Gastroesophageal sphincter (tissue), 4 donors: ENCODE data around the gene TNS3. TPM values are rescaled to one million over a fixed set of nuclear protein-coding genes. Genes with fewer than 3 reads are reported as not detected.

ENCODE experiments used
- ATAC-seq: fragments of 150-250 bp; one replicate; pipeline ENCODE4 v1.9.1; 2016; ENCODE audit warnings: mild to moderate bottlenecking, moderate library complexity
- H3K27ac ChIP-seq, 4 donors: fragments of 200-600 bp; sonication (generic) in 3 of 4; 1 replicate in 3 of 4; 2 replicates in 1 of 4; pipeline ENCODE4 v1.5.1; 2016 to 2019
- H3K27me3 ChIP-seq: fragments of 200-600 bp; sonication (generic); one replicate; pipeline ENCODE4 v1.5.1; 2019
- H3K36me3 ChIP-seq, 2 donors: fragments of 200-600 bp; sonication (generic); one replicate each; pipeline ENCODE4 v1.5.1; 2019; ENCODE audit warnings: control low read depth in 1 of 2
- H3K4me1 ChIP-seq, 3 donors: fragments of 200-600 bp; sonication (generic); 1 replicate in 2 of 3; 2 replicates in 1 of 3; pipeline ENCODE4 v1.5.1; 2016 to 2019; ENCODE audit warnings: control low read depth in 2 of 3
- H3K4me3 ChIP-seq, 2 donors: fragments of 200-600 bp; sonication (generic); one replicate each; pipeline ENCODE4 v1.5.1; 2019; ENCODE audit warnings: mild to moderate bottlenecking in 1 of 2, moderate library complexity in 1 of 2
- H3K9me3 ChIP-seq, 3 donors: fragments of 200-600 bp; sonication (generic); one replicate each; pipeline ENCODE4 v1.5.1; 2017 to 2019; ENCODE audit warnings: control low read depth in 2 of 3
- CTCF ChIP-seq, 4 experiments: fragments of 200-600 bp in 2 of 4; fragments of 450-650 bp in 2 of 4; sonication (generic) in 1 of 4; IDR thresholded peaks; one replicate each; pipeline ENCODE4 v1.5.1; 2017 to 2019; ENCODE audit warnings: antibody characterized with exemption in 4 of 4, mild to moderate bottlenecking in 2 of 4, moderate library complexity in 2 of 4
- EP300 ChIP-seq: sonication (generic); formaldehyde crosslinking; IDR thresholded peaks from one replicate; pipeline ENCODE4 v1.6.1; 2017; ENCODE audit warnings: antibody characterized with exemption, mild to moderate bottlenecking
- POLR2A ChIP-seq, 2 donors: fragments of 450-650 bp; IDR thresholded peaks; one replicate each; pipeline ENCODE4 v1.6.1; 2017; ENCODE audit warnings: antibody characterized with exemption in 2 of 2, mild to moderate bottlenecking in 2 of 2, moderate library complexity in 1 of 2
- POLR2AphosphoS5 ChIP-seq: sonication (generic); formaldehyde crosslinking; IDR thresholded peaks from one replicate; pipeline ENCODE4 v1.6.1; 2017; ENCODE audit warnings: antibody characterized with exemption
- WGBS, 2 donors: methylation state at CpG; one replicate each; pipeline ENCODE4 v1.1.5; 2018; ENCODE audit warnings: low coverage in 1 of 2; 5-methylcytosine and 5-hydroxymethylcytosine counted together
- total RNA-seq, 4 donors: library from RNA; depleted of rRNA; stranded (reverse); fragments of >200 nt; gene quantifications; one replicate each; pipeline ENCODE4 v1.1.0, GENCODE V29; 2016

Gene TNS3
- total RNA-seq, 4 donors from 2014 or later = 35.0 to 61.3 (median 45.1) TPM

GRCh38 chr7:47260270-47260669, 321.6 kb downstream of the TNS3 start:
- WGBS, 2 donors = 100% methylated on average over 1 of the region's 1 CpG

GRCh38 chr7:47259682-47260081, 322.2 kb downstream of the TNS3 start:
- peaks cover 0 to 20% (median 4%) of the 10 kb centered on the region in 3 donors for H3K4me1 ChIP-seq
- no peaks in the 10 kb centered on the region for H3K27me3 ChIP-seq
- no peaks in the 10 kb centered on the region for H3K9me3 ChIP-seq
- H3K36me3 ChIP-seq = no peaks in the 10 kb centered on the region
- WGBS, 2 donors = 83 to 100% methylated on average over 1 to 2 of the region's 2 CpGs
- TF ChIP-seq POLR2A (IDR thresholded peaks at IDR 0.05) (no peak), CTCF (IDR thresholded peaks at IDR 0.05) (no peak), EP300 (no peak), POLR2AphosphoS5 (no peak)
- no peak overlapping the region for H3K27ac ChIP-seq
- no peak for ATAC-seq
- H3K4me3 ChIP-seq = no peak overlapping the region

More at GRCh38 chr7:47260270-47260669, 321.6 kb downstream of the TNS3 start:
- Histone ChIP-seq H3K4me3 (no peak overlapping the region), H3K4me1 (peaks cover 0 to 14% (median 0%) of the 10 kb centered on the region in 3 donors), H3K27ac (no peak overlapping the region), H3K9me3 (no peaks in the 10 kb centered on the region), H3K36me3 (no peaks in the 10 kb centered on the region), H3K27me3 (no peaks in the 10 kb centered on the region)
- no peak for TF ChIP-seq CTCF (IDR thresholded peaks at IDR 0.05)
- TF ChIP-seq POLR2AphosphoS5 = no peak
- no peak for TF ChIP-seq POLR2A (IDR thresholded peaks at IDR 0.05)
- no peak for TF ChIP-seq EP300
- ATAC-seq = no peak

GRCh38 chr7:47258798-47259197, 323.1 kb downstream of the TNS3 start:
- H3K27me3 ChIP-seq = no peaks in the 10 kb centered on the region
- WGBS, 2 donors = 83% methylated on average over 1 of the region's 2 CpGs; no CpG with 5 or more reads in 1 of the 2 donors

GRCh38 chr7:47256016-47256415, 325.9 kb downstream of the TNS3 start:
- no peak for ATAC-seq
- H3K9me3 ChIP-seq = no peaks in the 10 kb centered on the region
- peaks cover 0 to 36% (median 12%) of the 10 kb centered on the region in 3 donors for H3K4me1 ChIP-seq
- 63 to 72% methylated on average over 3 of the region's 4 CpGs for WGBS, 2 donors
- H3K27me3 ChIP-seq = no peaks in the 10 kb centered on the region
- no peak overlapping the region for H3K27ac ChIP-seq
- TF ChIP-seq POLR2A (IDR thresholded peaks at IDR 0.05) = no peak
- TF ChIP-seq CTCF (IDR thresholded peaks at IDR 0.05) = no peak
- no peak for TF ChIP-seq POLR2AphosphoS5
- no peak for TF ChIP-seq EP300
- no peaks in the 10 kb centered on the region for H3K36me3 ChIP-seq
- no peak overlapping the region for H3K4me3 ChIP-seq

More at GRCh38 chr7:47258798-47259197, 323.1 kb downstream of the TNS3 start:
- no peak for TF ChIP-seq POLR2A (IDR thresholded peaks at IDR 0.05)
- no peak for TF ChIP-seq POLR2AphosphoS5
- no peak for TF ChIP-seq CTCF (IDR thresholded peaks at IDR 0.05)
- TF ChIP-seq EP300 = no peak
- Histone ChIP-seq H3K4me1 (peaks cover 0 to 27% (median 8%) of the 10 kb centered on the region in 3 donors), H3K36me3 (no peaks in the 10 kb centered on the region), H3K4me3 (no peak overlapping the region), H3K27ac (peak overlapping the region in 3 of 4 donors; percentile 34 to 56 (median 50)), H3K9me3 (no peaks in the 10 kb centered on the region)
- no peak for ATAC-seq

GRCh38 chr7:47255441-47255840, 326.5 kb downstream of the TNS3 start:
- Histone ChIP-seq H3K36me3 (no peaks in the 10 kb centered on the region), H3K27me3 (no peaks in the 10 kb centered on the region), H3K4me3 (no peak overlapping the region), H3K4me1 (peaks cover 0 to 36% (median 12%) of the 10 kb centered on the region in 3 donors), H3K9me3 (no peaks in the 10 kb centered on the region), H3K27ac (no peak overlapping the region)
- TF ChIP-seq POLR2A (IDR thresholded peaks at IDR 0.05) (no peak), CTCF (IDR thresholded peaks at IDR 0.05) (no peak), EP300 (no peak), POLR2AphosphoS5 (no peak)
- WGBS, 2 donors = 88 to 96% methylated on average over 3 of the region's 3 CpGs
- no peak for ATAC-seq
